ENCODE results near the gene UNC13C.

GRCh38 chr15:54504695-54505094, 526.5 kb downstream of the UNC13C start:
- no peak for TF ChIP-seq FOXJ3 (CRISPR knock-in tag; IDR thresholded peaks at IDR 0.05)
- TF ChIP-seq MXI1 (IDR thresholded peaks at IDR 0.05; ENCODE audit: low read depth, low read length) = no peak
- TF ChIP-seq, protein P1, sequence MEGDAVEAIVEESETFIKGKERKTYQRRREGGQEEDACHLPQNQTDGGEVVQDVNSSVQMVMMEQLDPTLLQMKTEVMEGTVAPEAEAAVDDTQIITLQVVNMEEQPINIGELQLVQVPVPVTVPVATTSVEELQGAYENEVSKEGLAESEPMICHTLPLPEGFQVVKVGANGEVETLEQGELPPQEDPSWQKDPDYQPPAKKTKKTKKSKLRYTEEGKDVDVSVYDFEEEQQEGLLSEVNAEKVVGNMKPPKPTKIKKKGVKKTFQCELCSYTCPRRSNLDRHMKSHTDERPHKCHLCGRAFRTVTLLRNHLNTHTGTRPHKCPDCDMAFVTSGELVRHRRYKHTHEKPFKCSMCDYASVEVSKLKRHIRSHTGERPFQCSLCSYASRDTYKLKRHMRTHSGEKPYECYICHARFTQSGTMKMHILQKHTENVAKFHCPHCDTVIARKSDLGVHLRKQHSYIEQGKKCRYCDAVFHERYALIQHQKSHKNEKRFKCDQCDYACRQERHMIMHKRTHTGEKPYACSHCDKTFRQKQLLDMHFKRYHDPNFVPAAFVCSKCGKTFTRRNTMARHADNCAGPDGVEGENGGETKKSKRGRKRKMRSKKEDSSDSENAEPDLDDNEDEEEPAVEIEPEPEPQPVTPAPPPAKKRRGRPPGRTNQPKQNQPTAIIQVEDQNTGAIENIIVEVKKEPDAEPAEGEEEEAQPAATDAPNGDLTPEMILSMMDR (IDR thresholded peaks at IDR 0.05) = no peak
